Lower lobe of right lung (tissue), 2 donors: Measurements from ENCODE around the gene GATC. TPM values are rescaled to one million over a fixed set of nuclear protein-coding genes. Genes with fewer than 3 reads are reported as not detected.

ENCODE experiments used
- ATAC-seq, 2 donors: fragments of 200-7000 bp; cut with Tn5 transposase; one replicate each; pipeline ENCODE4 v1.9.1; 2020 to 2022; ENCODE audit warnings: mild to moderate bottlenecking in 2 of 2, moderate library complexity in 2 of 2
- DNase-seq: peaks from one replicate; pipeline ENCODE4 v3.0.0-alpha.2; 2020
- H3K27ac ChIP-seq: fragments of 200-600 bp; one replicate; pipeline ENCODE4 v1.8.0; 2022
- H3K27me3 ChIP-seq: fragments of 200-600 bp; one replicate; pipeline ENCODE4 v1.8.0; 2022; ENCODE audit warnings: low read depth
- H3K36me3 ChIP-seq: fragments of 200-600 bp; one replicate; pipeline ENCODE4 v1.8.0; 2022; ENCODE audit warnings: mild to moderate bottlenecking
- H3K4me1 ChIP-seq: fragments of 200-600 bp; one replicate; pipeline ENCODE4 v1.8.0; 2022
- H3K4me3 ChIP-seq: fragments of 200-600 bp; one replicate; pipeline ENCODE4 v1.8.0; 2022; ENCODE audit warnings: mild to moderate bottlenecking
- H3K9me3 ChIP-seq: fragments of 200-600 bp; one replicate; pipeline ENCODE4 v1.8.0; 2022
- CTCF ChIP-seq: fragments of 200-600 bp; IDR thresholded peaks from one replicate; pipeline ENCODE4 v1.8.0; 2022; ENCODE audit warnings: antibody characterized with exemption, mild to moderate bottlenecking
- intact Hi-C: fragments of 100-400 bp; cut with DNase I; formaldehyde crosslinking; loops from one replicate; pipeline ENCODE4 v1.11.0; 2022
- total RNA-seq: library from RNA; stranded (reverse); fragmentation: NEBNext Ultra II Directional; extraction: Animal tissue kit (Norgen Biotek cat#: 25700); gene quantifications from one replicate; pipeline ENCODE4 v1.2.1, GENCODE V29; 2021
- donor health status: DM: no; HTN: yes; CAD: no; lungs with severe emphysema.

The GATC gene
- total RNA-seq, 1 donor from 2014 or later = 31.7 TPM

- no peak for TF ChIP-seq CTCF
- ATAC-seq = peak; percentile 77 to 83
- H3K36me3 ChIP-seq = peaks cover 41% of the 10 kb centered on the region
- intact Hi-C loops = no loop called here
- peaks cover 24% of the 10 kb centered on the region for H3K4me1 ChIP-seq
- peak overlapping the region; percentile 81 for H3K27ac ChIP-seq
- no peaks in the 10 kb centered on the region for H3K9me3 ChIP-seq
- peak; percentile 79 for DNase-seq
- H3K27me3 ChIP-seq = no peaks in the 10 kb centered on the region
- H3K4me3 ChIP-seq = peak overlapping the region; percentile 93
Observed at GRCh38 chr12:120496413-120497340, 50.4 kb downstream of the GATC start.

- TF ChIP-seq CTCF = no peak
- H3K27me3 ChIP-seq = no peaks in the 10 kb centered on the region
- intact Hi-C loops = no loop called here
- H3K9me3 ChIP-seq = no peaks in the 10 kb centered on the region
- DNase-seq (no peak), ATAC-seq (no peak)
- H3K4me1 ChIP-seq = peaks cover 24% of the 10 kb centered on the region
- peak overlapping the region; percentile 93 for H3K4me3 ChIP-seq
- H3K27ac ChIP-seq = peak overlapping the region; percentile 81
- peaks cover 46% of the 10 kb centered on the region for H3K36me3 ChIP-seq
Observed at GRCh38 chr12:120497524-120498150, 51.4 kb downstream of the GATC start.

GRCh38 chr12:120498870-120499515, 52.7 kb downstream of the GATC start:
- H3K4me3 ChIP-seq = no peak overlapping the region
- peaks cover 24% of the 10 kb centered on the region for H3K4me1 ChIP-seq
- H3K27ac ChIP-seq = no peak overlapping the region
- H3K27me3 ChIP-seq = no peaks in the 10 kb centered on the region
- H3K9me3 ChIP-seq = no peaks in the 10 kb centered on the region
- TF ChIP-seq CTCF = no peak
- ATAC-seq = no peak
- H3K36me3 ChIP-seq = peaks cover 59% of the 10 kb centered on the region
- DNase-seq = no peak
- intact Hi-C loops = no loop called here

GRCh38 chr12:120500581-120500980, 54.3 kb downstream of the GATC start:
- no peaks in the 10 kb centered on the region for H3K27me3 ChIP-seq
- H3K9me3 ChIP-seq = no peaks in the 10 kb centered on the region
- no peak for DNase-seq
- TF ChIP-seq CTCF = no peak
- no peak for ATAC-seq
- intact Hi-C loops = no loop called here
- peaks cover 14% of the 10 kb centered on the region for H3K4me1 ChIP-seq
- H3K27ac ChIP-seq = no peak overlapping the region
- H3K36me3 ChIP-seq = peaks cover 74% of the 10 kb centered on the region
- no peak overlapping the region for H3K4me3 ChIP-seq

GRCh38 chr12:120504587-120504986, 58.3 kb downstream of the GATC start:
- no peak overlapping the region for H3K4me3 ChIP-seq
- ATAC-seq (no peak), DNase-seq (no peak)
- TF ChIP-seq CTCF = no peak
- H3K9me3 ChIP-seq = no peaks in the 10 kb centered on the region
- H3K4me1 ChIP-seq = no peaks in the 10 kb centered on the region
- intact Hi-C loops = no loop called here
- H3K27ac ChIP-seq = no peak overlapping the region
- H3K36me3 ChIP-seq = peaks cover 91% of the 10 kb centered on the region
- no peaks in the 10 kb centered on the region for H3K27me3 ChIP-seq
